CD1c-positive myeloid dendritic cell (primary cell): ENCODE data around the gene GRAMD1A.
"Not testable (repeated sequence)": the region's sequence is repeated elsewhere in the genome, so short reads cannot be mapped to it uniquely, and the experiment has no call there.

ENCODE experiments used
- DNase-seq: peaks from one replicate; pipeline ENCODE4 v3.0.0-alpha.2; 2016; ENCODE audit errors: extremely low spot score

The GRAMD1A gene

DNA sequence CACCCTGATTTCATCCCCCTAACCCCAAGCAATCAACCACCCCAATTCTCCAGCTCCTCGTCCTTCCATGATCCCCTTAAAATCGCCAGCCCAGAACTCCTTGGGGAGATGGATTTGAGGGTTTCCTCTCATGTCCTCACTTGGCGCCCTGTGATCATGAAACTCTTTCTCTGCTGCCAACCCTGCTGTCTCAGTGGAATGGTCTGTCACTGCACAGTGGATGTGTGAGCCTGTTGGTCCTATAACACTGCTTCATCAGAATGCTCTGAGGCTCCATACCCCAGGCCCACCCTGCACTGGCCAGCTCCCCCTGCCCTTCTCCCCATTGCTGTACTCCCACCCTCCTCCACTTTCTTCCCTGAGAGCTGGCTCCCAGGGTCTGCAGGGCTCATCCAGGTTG lies 23.5 kb upstream of the GRAMD1A start:
- DNase-seq: no peak

DNA sequence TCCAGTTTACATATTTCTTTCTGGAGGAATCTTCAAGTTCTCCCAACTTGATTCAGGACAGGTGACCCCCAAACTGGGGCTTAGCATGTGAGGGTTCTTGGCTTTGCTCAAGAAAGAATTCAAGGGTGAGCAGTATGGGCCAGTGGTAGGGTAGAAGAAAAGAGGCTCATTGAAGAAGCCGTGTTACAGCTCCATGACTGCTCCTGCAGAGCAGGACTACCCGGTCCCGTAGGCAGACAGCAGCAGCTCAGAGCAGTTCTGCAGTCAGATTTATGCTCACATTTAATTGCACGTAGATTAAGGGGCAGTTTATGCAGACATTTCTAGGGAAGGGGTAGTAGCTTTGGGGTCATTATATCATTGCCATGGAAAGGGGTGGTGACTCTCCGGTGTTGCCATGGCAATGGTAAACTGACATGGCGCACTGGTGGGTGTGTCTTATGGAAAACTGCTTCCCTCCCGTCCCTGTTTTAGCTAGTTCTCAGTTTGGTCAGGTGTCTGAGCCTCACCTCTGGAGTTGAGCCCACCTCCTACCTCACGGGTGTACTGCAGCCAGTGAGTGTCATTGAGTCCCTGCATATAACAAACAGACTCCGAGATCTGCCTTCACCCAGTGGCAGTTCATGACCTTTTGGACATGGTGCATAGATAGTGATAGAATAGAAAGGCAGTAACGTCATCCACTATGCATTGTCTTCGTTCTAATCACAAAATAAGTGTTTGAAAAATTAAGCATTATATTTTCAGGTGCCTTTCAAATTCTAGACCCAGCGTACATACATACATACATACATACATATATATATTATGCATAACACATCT lies 20.1 kb upstream of the GRAMD1A start:
- DNase-seq: no peak

DNA sequence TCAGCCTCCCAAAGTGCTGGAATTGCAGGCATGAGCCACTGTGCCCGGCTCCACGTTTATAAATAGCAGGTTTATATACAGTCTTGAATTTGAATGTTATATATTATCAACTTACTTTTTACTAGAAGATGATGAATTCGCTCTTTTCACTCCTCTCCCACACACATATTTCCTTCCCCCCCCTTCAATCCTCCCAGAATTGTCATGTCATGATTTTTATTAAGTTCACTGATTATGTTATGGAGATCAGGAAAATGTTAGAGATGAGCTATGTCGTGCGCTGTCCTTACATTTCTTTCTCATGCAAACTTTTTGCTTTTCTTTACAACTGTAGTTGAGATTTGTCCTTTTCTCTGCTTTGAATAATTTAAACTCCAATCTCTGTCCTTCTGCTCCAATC lies 17.8 kb upstream of the GRAMD1A start:
- no peak for DNase-seq

DNA sequence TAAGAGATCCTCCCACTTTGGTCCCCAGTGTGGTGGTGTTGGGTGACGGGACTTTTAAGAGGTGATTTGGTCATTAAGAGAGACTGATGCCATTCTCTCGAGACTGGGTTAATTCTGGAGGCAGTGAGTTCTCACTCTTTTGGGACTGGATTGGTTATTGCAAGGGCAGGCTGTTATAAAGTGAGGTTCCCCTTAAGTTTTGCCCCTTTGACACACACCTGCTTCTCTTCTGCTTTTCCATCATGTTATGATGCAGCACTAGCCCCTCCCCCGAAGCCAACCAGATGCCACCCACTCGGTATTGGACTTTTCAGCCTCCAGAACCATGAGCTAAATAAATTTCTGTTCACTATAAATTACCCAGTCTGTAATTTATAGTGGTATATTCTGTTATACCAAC lies 16.3 kb upstream of the GRAMD1A start:
- DNase-seq: no peak

DNA sequence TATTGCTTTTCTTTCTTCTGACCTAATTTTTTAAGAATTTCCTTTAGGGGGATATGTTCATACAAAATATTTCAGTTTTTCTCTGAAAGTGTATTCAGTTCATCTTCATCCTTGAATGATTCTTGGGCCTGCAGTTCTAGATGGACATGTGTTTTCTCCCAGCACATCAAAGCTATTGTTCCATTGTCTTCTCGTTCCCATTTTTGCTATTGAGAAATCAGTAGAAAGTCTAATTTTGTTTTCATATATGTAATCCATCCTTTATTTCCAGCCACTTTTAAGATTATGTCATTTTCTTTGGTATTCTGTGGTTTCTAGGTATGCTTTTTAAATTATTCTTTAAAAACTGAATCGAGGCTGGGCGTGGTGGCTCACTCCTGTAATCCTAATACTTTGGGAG lies 15.8 kb upstream of the GRAMD1A start:
- no peak for DNase-seq

DNA sequence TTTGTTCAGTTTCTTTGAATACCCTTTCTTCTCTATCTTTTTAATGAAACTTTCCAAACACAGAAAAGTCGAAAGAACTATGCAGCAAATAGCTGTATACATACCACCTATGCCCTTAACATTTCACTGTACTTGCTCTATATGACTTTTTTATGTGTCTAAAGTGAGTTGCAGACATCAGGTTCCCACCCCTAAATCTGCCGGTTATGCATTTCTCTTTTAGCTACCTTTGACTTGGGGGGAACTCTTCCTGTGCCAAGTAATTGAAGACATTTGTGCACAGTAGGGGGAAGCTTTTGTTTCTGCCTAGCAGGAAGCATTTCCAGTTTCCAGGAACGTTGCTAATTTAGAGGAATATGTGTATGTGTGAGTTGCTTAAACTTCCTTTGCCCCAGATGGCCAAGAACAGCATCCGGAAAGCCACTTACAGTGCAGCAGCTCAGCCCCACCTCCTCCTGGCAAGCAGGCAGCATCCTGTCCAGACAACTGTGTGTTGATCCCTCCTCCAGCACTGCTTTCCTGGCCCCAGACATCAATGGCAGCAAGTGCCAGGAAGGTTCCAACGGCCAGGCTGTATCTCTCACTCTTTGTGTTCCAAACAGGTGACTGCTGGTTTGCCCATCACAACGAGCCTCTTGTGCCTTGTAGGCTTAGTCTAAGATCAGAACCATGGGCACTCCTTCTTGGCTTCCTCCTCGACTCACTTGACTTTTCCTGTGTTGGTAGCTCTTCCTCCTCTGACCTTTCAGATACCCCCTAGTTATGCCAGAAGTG lies 14.7 kb upstream of the GRAMD1A start:
- DNase-seq: no peak

DNA sequence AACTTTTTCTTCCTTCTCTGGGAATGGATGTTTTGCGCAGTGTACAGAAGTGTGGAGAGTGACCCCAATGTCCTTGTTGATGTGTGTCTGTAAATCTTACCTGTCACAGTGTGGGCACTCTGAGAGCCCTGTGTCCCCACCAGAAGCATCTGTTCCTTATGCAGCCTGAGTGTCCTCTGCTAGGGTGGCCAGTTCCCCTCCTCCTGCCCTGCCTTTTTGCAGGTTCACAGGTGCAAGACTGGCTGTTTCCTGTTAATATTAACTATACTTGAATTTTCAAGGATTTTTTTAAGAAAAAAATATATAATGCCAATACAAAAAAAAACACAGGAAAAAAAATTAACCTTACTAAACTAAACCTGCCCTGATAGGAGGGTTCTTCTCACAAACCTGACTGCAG lies 12.0 kb upstream of the GRAMD1A start:
- no peak for DNase-seq

DNA sequence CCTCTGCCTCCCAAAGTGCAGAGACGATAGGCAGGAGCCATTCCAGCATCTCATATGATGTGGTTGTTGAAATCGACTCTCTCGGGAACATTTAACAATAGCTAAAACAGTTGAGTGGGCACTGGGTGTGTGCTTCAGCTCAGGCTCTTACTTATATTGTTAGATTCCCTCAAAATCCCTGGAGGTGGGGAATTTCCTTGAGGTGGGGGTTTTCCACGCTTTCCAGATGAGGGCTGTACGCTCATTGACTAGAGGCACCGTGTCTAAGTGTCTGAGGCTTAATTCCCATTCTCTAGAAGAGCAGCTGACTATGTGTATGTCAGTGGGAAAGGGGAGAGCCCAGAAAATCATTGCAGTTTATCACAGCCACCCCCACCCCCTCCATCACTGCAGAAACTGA lies 10.8 kb upstream of the GRAMD1A start:
- no peak for DNase-seq

DNA sequence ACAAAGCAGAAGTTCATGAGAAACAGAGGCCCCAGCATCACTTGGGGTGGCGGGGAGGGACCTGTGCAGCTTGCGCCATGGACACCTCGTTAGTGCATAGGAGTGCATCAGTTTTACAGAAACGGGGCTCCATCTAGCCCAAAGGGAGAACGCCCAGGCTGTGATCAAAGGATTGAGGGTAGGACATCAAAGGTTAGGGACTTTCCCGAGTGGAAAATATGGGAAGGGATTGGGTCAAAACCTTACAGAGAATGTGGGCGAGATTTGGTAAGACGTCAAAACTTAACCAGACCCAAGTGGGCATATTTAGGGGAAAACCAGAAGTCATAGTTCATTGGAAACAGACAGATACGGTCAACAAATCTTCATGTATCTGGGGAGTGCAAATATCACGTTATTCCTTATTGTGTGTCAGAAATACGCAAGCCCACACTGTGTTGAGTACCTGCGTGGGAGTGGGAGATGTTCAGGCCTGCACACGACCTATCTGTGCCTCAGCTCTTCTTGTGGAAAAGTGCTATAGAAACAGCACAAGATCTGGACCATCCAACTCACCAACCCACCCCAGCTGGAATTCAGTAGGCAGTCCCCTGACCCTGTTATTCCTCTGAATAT lies 9.4 kb upstream of the GRAMD1A start:
- no peak for DNase-seq

DNA sequence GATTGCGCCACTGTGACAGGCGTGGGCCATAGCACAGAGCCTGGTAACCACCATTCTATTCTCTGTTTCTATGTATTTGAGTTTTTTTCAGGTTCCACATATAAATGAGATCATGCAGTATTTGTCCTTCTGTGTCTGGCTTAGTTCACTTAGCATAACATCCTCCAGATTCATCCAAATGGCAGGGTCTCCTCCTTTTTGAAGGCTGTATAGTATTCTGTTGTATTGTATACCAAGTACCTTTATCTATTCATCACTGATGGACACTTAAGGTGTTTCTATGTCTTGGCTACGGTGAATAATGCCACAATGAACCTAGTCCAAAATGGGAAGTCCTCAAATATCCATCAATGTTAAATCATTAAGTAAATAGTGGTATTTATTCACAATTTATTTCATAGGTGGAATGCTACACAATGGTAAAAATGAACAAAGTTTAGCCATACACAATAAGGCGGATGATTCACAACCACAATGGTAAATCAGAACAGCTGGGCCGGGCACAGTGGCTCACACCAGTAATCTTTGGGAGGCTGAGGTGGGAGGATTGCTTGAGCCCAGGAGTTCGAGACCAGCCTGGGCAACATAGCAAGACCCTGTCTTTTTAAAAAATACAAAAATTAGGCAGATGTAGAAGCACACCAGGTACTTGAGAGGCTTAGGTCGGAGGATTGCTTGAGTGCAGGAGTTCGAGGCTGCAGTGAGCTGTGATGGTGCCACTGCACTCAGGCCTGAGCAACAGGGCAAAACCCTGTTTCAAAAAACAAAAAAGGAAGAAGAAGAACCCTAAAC lies 8.4 kb upstream of the GRAMD1A start:
- DNase-seq: no peak

DNA sequence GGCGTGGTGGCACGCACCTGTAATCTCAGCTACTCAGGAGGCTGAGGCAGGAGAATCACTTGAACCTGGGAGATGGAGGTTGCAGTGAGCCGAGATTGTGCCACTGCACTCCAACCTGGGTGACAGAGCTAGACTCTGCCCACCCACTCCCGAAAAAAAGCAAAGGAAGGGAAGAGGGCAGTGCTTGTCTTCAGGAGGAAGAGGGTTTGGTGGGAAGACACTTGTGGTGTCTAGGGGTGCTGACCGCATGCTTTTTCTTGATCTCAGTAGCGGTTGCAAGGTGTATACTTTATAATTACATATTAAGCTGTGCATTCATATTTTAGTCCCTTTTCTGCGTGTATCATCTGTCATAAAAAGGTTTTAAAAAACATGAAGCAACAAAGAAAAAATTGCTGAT lies 7.5 kb upstream of the GRAMD1A start:
- not testable (repeated sequence) for DNase-seq

DNA sequence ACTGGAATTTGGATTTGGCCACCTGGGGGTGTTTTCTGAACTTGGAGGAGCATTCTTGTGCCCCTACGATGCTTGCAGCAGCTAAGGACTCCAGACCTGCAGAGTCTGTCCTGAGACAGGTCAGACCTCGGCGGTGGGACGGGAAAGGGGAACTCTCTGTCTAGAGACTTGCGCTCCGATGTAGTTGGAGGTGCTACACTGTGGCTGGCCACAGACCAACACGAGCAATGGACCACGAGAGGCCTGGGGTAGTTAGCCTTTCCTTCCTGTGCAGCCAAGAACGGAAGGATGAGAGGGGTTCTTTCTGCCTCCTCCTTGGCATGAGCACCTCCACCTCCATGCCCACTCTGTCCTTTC lies 5.9 kb upstream of the GRAMD1A start:
- no peak for DNase-seq

DNA sequence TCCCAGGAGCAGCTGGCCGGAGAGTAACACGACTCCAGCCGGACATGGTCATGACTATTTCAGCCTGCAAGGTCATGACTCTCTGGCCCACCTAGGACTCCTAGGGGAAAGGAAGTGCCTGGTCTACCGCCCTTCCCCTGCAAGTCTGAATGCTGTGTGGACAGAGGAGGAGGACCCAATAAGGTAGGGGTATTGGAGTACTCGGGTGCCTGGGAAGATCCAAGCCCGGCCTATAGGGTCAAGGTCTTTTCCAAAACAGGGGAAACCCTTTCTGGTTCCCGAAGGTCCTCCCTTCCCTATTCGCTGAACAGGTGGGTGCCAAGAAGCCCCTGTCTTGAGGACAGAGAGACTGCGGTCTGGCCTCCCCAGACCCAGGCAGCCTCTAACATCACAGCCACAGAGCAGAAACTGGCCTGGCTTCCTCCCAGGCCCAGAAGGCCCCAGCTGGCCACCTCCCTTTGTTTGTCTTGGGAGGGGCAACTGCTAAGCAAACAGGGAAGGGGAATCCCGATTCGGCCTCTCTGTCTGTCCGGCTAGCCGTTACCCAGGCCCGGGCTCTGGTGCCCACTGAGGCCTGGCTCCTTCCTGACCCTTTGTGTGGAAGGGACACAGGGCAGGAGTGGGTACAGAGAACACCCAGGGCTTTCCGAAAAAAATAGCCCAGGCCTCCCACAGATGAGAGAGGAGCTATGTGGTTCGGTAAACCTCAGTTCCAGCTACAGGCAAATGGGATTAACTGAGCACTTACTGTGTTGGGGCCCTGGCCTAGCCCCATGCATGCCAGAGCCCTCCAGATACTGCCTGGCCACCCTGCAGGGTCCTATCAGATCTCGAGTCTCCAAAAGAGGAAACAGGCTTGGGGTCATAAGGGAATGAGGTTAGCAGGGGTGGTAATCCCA lies 5.2 kb upstream of the GRAMD1A start:
- no peak for DNase-seq

DNA sequence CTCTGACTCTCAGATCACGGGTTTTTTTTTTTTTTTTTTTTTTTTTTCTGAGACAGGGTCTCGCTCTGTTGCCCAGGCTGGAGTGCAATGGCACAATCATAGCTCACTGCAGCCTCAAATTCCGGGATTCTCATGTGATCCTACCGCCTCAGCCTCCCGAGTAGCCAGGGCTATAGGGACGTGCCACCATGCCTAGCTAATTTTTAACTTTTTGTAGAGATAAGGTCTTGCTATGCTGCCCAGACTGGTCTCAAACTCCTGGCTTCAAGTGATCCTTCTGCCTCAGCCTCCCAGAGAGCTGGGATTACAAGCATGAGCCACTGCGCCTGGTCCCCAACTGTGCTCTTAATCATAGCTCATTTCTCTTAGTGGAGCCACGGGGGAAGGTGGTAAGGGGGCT lies 4.6 kb upstream of the GRAMD1A start:
- DNase-seq: no peak

DNA sequence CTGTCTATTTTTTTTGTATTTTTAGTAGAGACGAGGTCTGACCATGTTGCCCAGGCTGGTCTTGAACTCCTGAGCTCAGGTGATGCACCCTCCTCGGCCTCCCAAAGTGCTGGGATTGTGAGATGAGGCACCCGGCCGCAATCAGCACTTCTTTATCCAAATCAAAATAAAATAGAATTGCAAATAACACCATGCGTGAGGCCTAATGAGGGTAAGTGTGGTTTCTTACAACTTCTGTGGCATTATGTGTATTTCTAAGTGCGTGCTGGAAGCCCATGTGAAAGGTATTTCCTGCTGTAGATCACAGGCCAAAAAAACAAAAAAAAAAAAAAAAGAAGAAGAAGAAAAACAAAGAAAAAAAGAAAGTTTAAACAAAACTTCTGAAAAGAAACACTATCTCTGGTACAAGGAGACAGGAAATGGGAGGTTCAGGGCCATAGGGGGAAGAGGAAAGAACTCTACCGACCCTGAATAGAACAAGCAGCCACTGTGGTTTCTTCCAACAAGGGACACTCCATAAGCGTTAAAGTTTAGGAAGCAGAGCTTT lies 3.0 kb upstream of the GRAMD1A start:
- no peak for DNase-seq

DNA sequence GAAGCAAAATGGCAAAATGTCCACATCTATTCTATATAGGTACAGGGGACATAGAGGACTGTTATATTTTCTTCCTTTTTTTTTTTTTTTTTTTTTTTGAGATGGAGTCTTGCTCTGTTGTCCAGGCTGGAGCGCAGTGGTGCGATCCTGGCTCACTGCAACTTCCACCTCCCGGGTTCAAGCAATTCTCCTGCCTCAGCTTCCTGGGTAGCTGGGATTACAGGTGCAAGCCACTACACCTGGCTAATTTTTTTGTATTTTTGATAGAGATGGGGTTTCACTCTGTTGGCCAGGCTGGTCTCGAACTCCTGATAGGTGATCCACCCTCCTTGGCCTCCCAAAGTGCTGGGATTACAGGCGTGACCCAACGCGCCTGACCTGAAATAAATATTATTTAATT lies 1.9 kb upstream of the GRAMD1A start:
- not testable (repeated sequence) for DNase-seq

DNA sequence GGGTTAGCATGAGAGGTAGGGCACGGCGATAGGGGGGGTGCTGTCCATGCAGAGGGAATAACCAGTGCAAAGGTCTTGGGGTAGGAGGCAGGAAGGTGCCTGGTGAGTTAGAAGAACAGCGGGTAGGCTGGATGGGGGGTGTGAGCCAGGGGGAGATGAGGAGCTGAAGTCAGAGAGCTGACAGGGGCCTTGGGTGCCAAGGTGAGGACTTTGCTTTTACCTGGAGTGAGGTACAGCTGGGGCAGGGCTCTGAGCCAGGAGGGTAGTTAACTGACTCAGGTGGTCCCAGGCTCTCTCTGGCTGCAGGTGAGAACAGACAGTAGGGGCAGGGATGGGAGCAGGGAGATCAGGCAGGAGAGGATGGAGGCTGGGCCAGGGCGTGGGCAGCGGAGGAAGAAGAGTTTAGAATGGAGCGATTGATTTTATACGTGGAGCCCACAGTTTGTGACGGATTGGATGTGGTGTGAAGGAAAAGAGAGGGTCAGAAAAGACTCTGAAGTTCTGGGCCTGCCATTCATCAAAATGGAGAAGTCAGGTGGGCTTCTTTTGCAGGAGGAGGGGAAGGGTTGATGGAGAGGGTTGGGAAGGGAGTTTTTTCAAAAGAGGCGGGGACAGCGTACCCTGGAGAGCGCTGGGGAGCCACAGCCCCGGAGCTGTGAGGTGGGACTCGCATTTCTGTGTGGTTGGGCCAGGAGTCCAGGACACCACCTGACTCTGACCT lies 1.2 kb upstream of the GRAMD1A start:
- no peak for DNase-seq

DNA sequence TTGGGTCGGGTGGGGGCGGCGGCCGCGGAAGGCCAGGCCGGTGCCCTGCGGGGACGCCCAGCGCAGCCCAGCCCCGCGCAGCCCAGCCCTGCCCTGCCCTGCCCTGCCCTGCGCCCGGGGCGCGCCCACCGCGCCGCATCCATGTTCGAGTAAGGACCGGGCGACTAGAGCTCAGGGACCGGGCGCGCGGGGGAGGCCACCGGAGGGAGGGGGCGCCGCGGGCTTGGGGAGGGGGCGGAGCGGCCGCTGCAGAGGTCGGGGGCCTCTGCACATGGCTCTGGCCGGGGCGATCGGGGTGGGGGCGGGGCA lies 169 bp downstream of the GRAMD1A start:
- DNase-seq: no peak

DNA sequence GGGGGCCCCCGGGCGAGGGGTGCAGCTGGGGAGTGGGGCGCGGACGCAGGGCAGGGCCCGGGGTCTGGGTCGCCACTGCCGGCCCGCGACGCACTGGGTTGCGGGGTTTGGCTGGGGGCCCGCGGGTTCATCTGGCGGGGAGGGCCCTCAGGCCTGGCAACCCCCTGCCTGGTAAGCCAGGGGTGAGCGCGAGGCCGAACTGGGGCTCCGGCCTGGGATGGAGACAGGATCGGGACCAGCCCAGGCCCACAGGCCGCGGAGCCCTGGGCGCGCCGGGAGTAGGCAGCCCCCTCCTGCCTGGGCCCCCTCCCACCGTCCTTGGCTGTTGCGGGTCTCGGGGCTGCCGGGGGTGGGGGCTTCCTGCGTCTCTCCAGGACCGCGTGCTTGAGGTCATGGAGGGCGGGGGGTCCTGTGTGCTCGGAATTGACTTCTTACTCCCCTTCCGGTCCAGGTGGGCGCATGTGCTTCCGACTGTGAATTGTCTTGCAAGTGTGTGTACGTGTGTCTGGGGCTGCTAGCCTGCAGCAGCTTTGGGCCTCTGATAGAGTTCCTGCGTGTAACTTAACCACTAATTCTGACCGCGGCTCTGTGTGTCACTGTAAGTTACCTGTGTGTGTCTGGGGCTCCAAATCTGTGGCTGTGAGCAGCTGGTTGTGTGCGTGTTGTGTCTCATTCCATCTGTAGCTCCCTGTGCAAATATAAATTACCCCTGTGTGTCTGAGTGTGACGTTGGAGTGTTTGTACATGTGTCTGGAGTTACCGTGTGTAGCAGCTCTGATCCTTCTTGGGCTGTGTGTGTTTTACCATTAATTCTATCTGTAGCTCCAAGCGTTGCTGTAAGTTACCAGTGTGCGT lies 751 bp downstream of the GRAMD1A start:
- peak; percentile 17 for DNase-seq
